ENCODE measurements around the gene DLX5.

DLX5 gene

DNA sequence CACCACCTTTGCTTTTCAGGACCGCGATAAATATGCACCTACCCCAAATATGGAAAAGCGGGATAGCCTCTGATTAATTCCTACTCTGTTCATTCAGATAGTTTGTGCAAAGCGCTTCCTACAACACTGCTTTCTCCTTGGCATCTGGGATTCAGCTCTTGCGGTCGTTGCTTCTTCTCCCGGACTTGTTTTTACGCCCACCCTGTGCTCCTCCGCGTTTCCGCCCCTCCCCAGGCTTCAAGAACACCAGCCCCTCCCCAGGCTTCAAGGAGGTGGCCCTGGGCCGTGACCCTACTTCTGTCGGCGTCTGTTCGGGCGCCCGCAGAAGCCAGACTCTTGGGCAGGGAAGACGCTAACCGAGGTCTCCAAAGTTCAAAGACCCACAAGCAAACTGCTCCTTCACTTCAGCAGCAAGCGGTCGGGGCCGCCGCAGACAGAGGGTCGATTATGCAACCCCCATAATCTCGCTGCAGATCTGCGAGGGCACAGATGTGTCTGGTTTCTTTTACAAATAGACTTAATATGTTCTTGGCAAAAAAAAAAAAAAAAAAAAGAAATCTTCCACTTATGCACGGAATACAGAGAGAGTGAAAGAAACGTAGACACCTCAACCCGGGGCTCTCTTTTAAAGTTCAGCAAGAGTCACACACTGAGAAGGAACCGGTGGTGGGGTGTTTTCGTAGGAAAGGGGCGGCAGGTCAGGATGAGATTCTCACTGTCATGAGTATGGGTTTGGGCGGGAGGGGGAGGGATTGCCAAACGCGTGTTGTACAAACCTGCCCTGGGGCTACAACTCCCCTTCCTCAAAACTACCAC, 1.9 kb downstream of the DLX5 start:
- in situ Hi-C loops (cut with HindIII; ENCODE audit: low pct_unique_long_range_greater_than_20kb, low sequenced_read_pairs) = no loop called here
- DNase-seq (ENCODE audit: low read depth in 1 of 2, low spot score in 1 of 2) = no peak
- TF ChIP-seq JUND (IDR thresholded peaks at IDR 0.05; ENCODE audit: low read depth) = no peak

DNA sequence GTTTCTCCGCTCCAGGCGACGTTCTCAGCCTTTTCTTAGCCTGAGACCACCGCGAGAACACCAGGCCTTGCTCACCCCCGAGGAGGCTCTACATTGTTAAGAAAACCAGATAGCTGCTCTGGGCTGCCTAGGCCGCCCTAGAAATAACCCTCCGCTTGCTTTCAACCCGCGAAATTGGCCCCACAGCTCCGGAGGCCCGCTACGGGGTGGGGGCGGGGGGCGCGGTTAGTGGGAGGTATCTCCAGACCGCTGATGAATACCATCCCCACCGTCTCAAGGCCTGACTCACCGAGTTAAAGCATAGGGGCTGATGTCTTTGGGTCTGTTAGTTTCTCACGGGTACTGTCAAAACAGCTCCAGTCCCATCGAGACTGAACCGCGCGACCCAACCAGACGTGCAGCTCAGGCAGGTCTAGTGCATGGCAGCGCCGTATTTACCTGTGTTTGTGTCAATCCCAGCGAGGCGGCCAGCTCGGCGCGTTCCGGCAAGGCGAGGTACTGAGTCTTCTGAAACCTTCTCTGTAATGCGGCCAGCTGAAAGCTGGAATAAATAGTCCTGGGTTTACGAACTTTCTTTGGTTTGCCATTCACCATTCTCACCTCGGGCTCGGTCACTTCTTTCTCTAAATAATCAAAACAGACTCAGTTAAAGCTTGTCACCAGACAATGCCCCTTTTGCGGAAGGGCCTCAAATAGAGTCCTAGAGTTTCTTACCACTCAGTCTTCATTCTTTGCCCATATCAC, 2.7 kb downstream of the DLX5 start:
- DNase-seq (ENCODE audit: low read depth in 1 of 2, low spot score in 1 of 2) = no peak
- no peak for TF ChIP-seq JUND (IDR thresholded peaks at IDR 0.05; ENCODE audit: low read depth)
- in situ Hi-C loops (cut with HindIII; ENCODE audit: low pct_unique_long_range_greater_than_20kb, low sequenced_read_pairs) = no loop called here

DNA sequence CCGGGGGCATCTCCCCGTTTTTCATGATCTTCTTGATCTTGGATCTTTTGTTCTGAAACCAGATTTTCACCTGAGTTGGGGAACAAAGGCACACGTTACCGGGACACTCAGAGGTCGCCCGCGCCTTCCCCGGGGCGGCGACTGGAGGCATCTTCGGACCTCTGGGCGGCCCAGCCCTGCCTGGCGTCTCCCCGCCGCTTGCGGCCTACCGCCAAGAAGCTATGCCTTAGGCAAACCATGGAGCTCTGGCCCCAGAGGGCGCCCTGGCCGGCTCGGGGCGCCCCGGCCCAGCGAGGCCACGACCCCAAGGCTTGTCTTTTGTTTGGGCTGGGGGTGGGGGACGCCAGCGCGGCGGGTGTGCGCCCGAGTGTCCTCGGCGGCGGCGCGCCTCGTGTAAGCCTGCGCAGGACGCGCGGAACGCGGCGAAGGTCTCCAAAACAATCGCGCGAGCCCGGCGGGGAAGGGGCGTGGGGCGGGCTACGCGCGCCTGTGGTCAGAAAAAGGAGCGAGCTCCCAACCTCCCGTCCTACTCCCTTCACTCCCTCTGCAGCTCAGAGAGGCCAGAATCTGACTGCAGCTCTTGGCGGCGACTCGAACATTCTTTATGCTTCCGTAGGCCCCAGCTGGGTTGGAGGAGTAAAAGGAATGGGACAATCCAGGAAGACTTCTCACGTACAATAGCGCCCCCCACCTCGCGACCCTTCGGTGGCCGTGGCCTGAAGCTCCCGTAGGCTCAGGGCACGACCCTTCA, 3.5 kb downstream of the DLX5 start:
- no peak for DNase-seq (ENCODE audit: low read depth in 1 of 2, low spot score in 1 of 2)
- in situ Hi-C loops (cut with HindIII; ENCODE audit: low pct_unique_long_range_greater_than_20kb, low sequenced_read_pairs) = no loop called here

GRCh38 chr7:97020601-97020995, 4.0 kb downstream of the DLX5 start:
- in situ Hi-C loops (cut with HindIII; ENCODE audit: low pct_unique_long_range_greater_than_20kb, low sequenced_read_pairs) = no loop called here
- no peak for DNase-seq (ENCODE audit: low read depth in 1 of 2, low spot score in 1 of 2)
- no peak for TF ChIP-seq JUND (IDR thresholded peaks at IDR 0.05; ENCODE audit: low read depth)

More for the DNA sequence above, 3.5 kb downstream of the DLX5 start:
- TF ChIP-seq JUND (IDR thresholded peaks at IDR 0.05; ENCODE audit: low read depth) = no peak

GRCh38 chr7:97019710-97020225, 4.9 kb downstream of the DLX5 start:
- no peak for DNase-seq (ENCODE audit: low read depth in 1 of 2, low spot score in 1 of 2)
- in situ Hi-C loops (cut with HindIII; ENCODE audit: low pct_unique_long_range_greater_than_20kb, low sequenced_read_pairs) = no loop called here
- no peak for TF ChIP-seq JUND (IDR thresholded peaks at IDR 0.05; ENCODE audit: low read depth)

DNA sequence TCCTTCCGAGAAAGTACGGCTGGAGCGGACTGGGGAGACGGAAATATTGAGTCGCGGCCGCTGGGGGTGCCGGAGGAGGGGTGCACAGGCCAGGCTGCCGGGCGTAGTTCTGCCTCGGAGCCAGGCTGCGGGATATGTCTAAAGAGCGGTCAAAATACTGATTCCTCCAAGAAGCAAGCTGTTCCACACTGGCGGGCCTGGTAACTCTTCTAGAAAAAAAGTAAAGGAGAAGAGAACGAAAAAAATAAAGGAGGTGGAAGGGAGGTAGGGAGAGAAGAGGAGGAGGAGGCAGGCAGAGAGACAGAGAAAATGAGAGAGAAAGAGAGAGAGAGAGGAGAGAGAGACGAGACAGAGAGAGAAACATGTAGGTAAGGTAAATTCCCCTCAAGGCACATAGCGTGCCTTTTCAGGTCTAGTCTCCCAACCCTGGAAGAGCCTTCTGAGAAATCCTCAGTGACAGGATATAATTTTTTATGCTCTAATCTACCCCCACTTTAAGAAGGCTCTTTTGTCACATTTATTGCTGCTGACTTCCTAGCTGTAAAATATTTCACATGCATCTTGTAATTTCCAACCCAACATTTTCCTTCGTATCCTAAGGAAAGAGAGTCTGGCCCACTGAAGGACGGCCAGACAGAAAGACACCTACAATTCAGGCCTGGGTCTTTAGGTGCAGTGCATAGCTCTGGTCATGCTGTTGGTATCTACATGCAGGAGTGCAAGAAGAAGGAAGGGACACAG, 5.7 kb downstream of the DLX5 start:
- DNase-seq (ENCODE audit: low read depth in 1 of 2, low spot score in 1 of 2) = no peak
- TF ChIP-seq JUND (IDR thresholded peaks at IDR 0.05; ENCODE audit: low read depth) = no peak
- in situ Hi-C loops (cut with HindIII; ENCODE audit: low pct_unique_long_range_greater_than_20kb, low sequenced_read_pairs) = no loop called here

GRCh38 chr7:97018126-97018601, 6.5 kb downstream of the DLX5 start:
- TF ChIP-seq JUND (IDR thresholded peaks at IDR 0.05; ENCODE audit: low read depth) = no peak
- DNase-seq (ENCODE audit: low read depth in 1 of 2, low spot score in 1 of 2) = no peak
- in situ Hi-C loops (cut with HindIII; ENCODE audit: low pct_unique_long_range_greater_than_20kb, low sequenced_read_pairs) = no loop called here

GRCh38 chr7:97017192-97018125, 7.2 kb downstream of the DLX5 start:
- no peak for TF ChIP-seq JUND (IDR thresholded peaks at IDR 0.05; ENCODE audit: low read depth)
- DNase-seq (ENCODE audit: low read depth in 1 of 2, low spot score in 1 of 2) = no peak
- in situ Hi-C loops (cut with HindIII; ENCODE audit: low pct_unique_long_range_greater_than_20kb, low sequenced_read_pairs) = no loop called here

- DNase-seq (ENCODE audit: low read depth in 1 of 2, low spot score in 1 of 2) = no peak
- in situ Hi-C loops (cut with HindIII; ENCODE audit: low pct_unique_long_range_greater_than_20kb, low sequenced_read_pairs) = no loop called here
Measured at GRCh38 chr7:97016381-97017191, 8.0 kb downstream of the DLX5 start.

GRCh38 chr7:97015756-97016380, 8.8 kb downstream of the DLX5 start:
- no peak for DNase-seq (ENCODE audit: low read depth in 1 of 2, low spot score in 1 of 2)
- in situ Hi-C loops (cut with HindIII; ENCODE audit: low pct_unique_long_range_greater_than_20kb, low sequenced_read_pairs) = no loop called here
- no peak for TF ChIP-seq JUND (IDR thresholded peaks at IDR 0.05; ENCODE audit: low read depth)

More at GRCh38 chr7:97016381-97017191, 8.0 kb downstream of the DLX5 start:
- TF ChIP-seq JUND (IDR thresholded peaks at IDR 0.05; ENCODE audit: low read depth) = no peak

Measured in T47D (cell line).